Measurements from ENCODE around the gene AIG1.
A peak's percentile ranks its signal among the peaks of the same experiment; 100 is the strongest.

Gene AIG1

GRCh38 chr6:143097224-143097795 lies 36.6 kb downstream of the AIG1 start:
- no peak for DNase-seq (ENCODE audit: low read depth)

GRCh38 chr6:143098054-143098671 lies 37.5 kb downstream of the AIG1 start:
- no peak for DNase-seq (ENCODE audit: low read depth)

- DNase-seq (ENCODE audit: low read depth) = no peak
Measured at GRCh38 chr6:143099647-143100046, 39.0 kb downstream of the AIG1 start.

GRCh38 chr6:143100429-143100828 lies 39.7 kb downstream of the AIG1 start:
- DNase-seq (ENCODE audit: low read depth) = no peak

- no peak for DNase-seq (ENCODE audit: low read depth)
Measured at GRCh38 chr6:143103916-143104315, 43.2 kb downstream of the AIG1 start.

- DNase-seq (ENCODE audit: low read depth) = no peak
Measured at GRCh38 chr6:143107440-143107839, 46.8 kb downstream of the AIG1 start.

GRCh38 chr6:143107911-143108761 lies 47.4 kb downstream of the AIG1 start:
- no peak for DNase-seq (ENCODE audit: low read depth)

- no peak for DNase-seq (ENCODE audit: low read depth)
Measured at GRCh38 chr6:143109196-143109595, 48.5 kb downstream of the AIG1 start.

GRCh38 chr6:143110572-143110971 lies 49.9 kb downstream of the AIG1 start:
- no peak for DNase-seq (ENCODE audit: low read depth)

- no peak for DNase-seq (ENCODE audit: low read depth)
Measured at GRCh38 chr6:143110996-143111395, 50.3 kb downstream of the AIG1 start.

- DNase-seq (ENCODE audit: low read depth) = no peak
Measured at GRCh38 chr6:143111443-143111842, 50.8 kb downstream of the AIG1 start.

- no peak for DNase-seq (ENCODE audit: low read depth)
Measured at GRCh38 chr6:143112084-143112768, 51.5 kb downstream of the AIG1 start.

- no peak for DNase-seq (ENCODE audit: low read depth)
Measured at GRCh38 chr6:143112837-143113236, 52.1 kb downstream of the AIG1 start.

GRCh38 chr6:143115728-143116127 lies 55.0 kb downstream of the AIG1 start:
- no peak for DNase-seq (ENCODE audit: low read depth)

- no peak for DNase-seq (ENCODE audit: low read depth)
Measured at GRCh38 chr6:143117108-143117507, 56.4 kb downstream of the AIG1 start.

GRCh38 chr6:143119260-143119659 lies 58.6 kb downstream of the AIG1 start:
- DNase-seq (ENCODE audit: low read depth) = no peak

GRCh38 chr6:143123081-143123480 lies 62.4 kb downstream of the AIG1 start:
- no peak for DNase-seq (ENCODE audit: low read depth)

- no peak for DNase-seq (ENCODE audit: low read depth)
Measured at GRCh38 chr6:143123941-143124340, 63.3 kb downstream of the AIG1 start.

GRCh38 chr6:143125455-143125854 lies 64.8 kb downstream of the AIG1 start:
- no peak for DNase-seq (ENCODE audit: low read depth)

GRCh38 chr6:143125864-143126573 lies 65.3 kb downstream of the AIG1 start:
- DNase-seq (ENCODE audit: low read depth) = peak; percentile 19

- no peak for DNase-seq (ENCODE audit: low read depth)
Measured at GRCh38 chr6:143126574-143126941, 65.9 kb downstream of the AIG1 start.

Measured in HS-27A (cell line).